HepG2 (cell line): ENCODE results near the gene CAMTA1. TPM values are rescaled to one million over a fixed set of nuclear protein-coding genes. Genes with fewer than 3 reads are reported as not detected.

Experiments used
- ATAC-seq: fragments of 200-7000 bp; cut with Tn5 transposase; 3 replicates; pipeline ENCODE4 v1.9.1; 2020; ENCODE audit warnings: mild to moderate bottlenecking, moderate library complexity
- BruUV-seq: library from RNA; stranded (reverse); fragments of 400-500 nt; replicated peaks from 2 replicates; lab custom pipeline; 2021; lab: Mats Ljungman, UMichigan
- CTCF ChIA-PET: fragments of 300-600 bp; formaldehyde crosslinking; extraction: SDS; loops from one replicate; lab custom pipeline; 2021; ENCODE audit warnings: low total read pairs, inconsistent platforms, low intra/inter-chr PET ratio; lab: Yijun Ruan, JAX
- POLR2A ChIA-PET: fragments of 350-600 bp; sonication (Branson Sonifier 250); formaldehyde crosslinking; loops from one replicate; lab custom pipeline; 2020; ENCODE audit warnings: antibody characterized with exemption, inconsistent platforms; lab: Yijun Ruan, JAX
- DNase-seq: peaks from one replicate; pipeline ENCODE4 v3.0.0-alpha.2; 2015; ENCODE audit warnings: low spot score
- FAIRE-seq: peaks from 3 replicates; lab custom pipeline; 2011; peaks lifted over from hg19 to GRCh38; lab: Jason Lieb, UNC
- H2AFZ ChIP-seq: one replicate; pipeline ENCODE4 v1.6.1; 2011; ENCODE audit warnings: low read length, inconsistent platforms
- H3K27ac ChIP-seq: fragments of 300-600 bp; 3 replicates; pipeline ENCODE4 v1.8.0; 2011; ENCODE audit warnings: mixed run types, mild to moderate bottlenecking, mixed read lengths, low read length, inconsistent platforms; ENCODE audit not compliant: insufficient read depth; ENCODE audit errors: extremely low read length
- H3K27me3 ChIP-seq, 2 experiments: fragments of 200-600 bp in 1 of 2; 2 replicates in 1 of 2; 3 replicates in 1 of 2; pipeline versions ENCODE4 v1.6.0 to v1.8.0; 2011; ENCODE audit warnings: low read length in 2 of 2, mild to moderate bottlenecking in 2 of 2, moderate library complexity in 2 of 2, inconsistent platforms in 1 of 2; ENCODE audit not compliant: insufficient read depth in 2 of 2, control insufficient read depth in 1 of 2
- H3K36me3 ChIP-seq, 2 experiments: fragments of 200-600 bp in 1 of 2; replicated peaks in 1 of 2; 2 replicates in 1 of 2; 3 replicates in 1 of 2; pipeline versions ENCODE4 v1.5.1 to v1.8.0; 2011; ENCODE audit warnings: low read length in 2 of 2, inconsistent platforms in 1 of 2; ENCODE audit not compliant: insufficient read depth in 2 of 2, control insufficient read depth in 1 of 2
- H3K4me1 ChIP-seq: 2 replicates; pipeline ENCODE4 v1.5.1; 2012; ENCODE audit warnings: low read length, inconsistent platforms; ENCODE audit not compliant: insufficient read depth
- H3K4me2 ChIP-seq: 2 replicates; pipeline ENCODE4 v1.6.0; 2011; ENCODE audit warnings: low read depth, low read length, inconsistent platforms
- H3K4me3 ChIP-seq, 3 experiments: fragments of 200-600 bp in 1 of 3; sonication (generic), shearing (Covaris generic) in 1 of 3; replicated peaks in 1 of 3; 2 replicates each; pipeline ENCODE4 v1.5.1; 2011 to 2016; ENCODE audit warnings: low read length in 3 of 3, inconsistent platforms in 2 of 3, low read depth in 2 of 3, mild to moderate bottlenecking in 2 of 3, control low read depth in 1 of 3, mixed read lengths in 1 of 3; ENCODE audit not compliant: insufficient read depth in 1 of 3
- H3K79me2 ChIP-seq: one replicate; pipeline ENCODE4 v1.6.1; 2011; ENCODE audit warnings: low read length, inconsistent platforms; ENCODE audit not compliant: insufficient read depth
- H3K9ac ChIP-seq: 2 replicates; pipeline ENCODE4 v1.6.0; 2011; ENCODE audit warnings: mild to moderate bottlenecking, low read depth, low read length, inconsistent platforms; ENCODE audit not compliant: insufficient read depth
- H3K9me3 ChIP-seq: 2 replicates; pipeline ENCODE4 v1.5.1; 2012; ENCODE audit warnings: mild to moderate bottlenecking, low read length
- H4K20me1 ChIP-seq: 2 replicates; pipeline ENCODE4 v1.6.0; 2011; ENCODE audit warnings: inconsistent platforms, mild to moderate bottlenecking, low read length, moderate library complexity; ENCODE audit not compliant: insufficient read depth
- ATF3 ChIP-seq: sonication (generic); formaldehyde crosslinking; IDR thresholded peaks from 2 replicates; pipeline ENCODE4 v1.4.0; 2020; ENCODE audit warnings: missing genetic modification reagents
- BORCS8-MEF2B ChIP-seq: sonication (generic); formaldehyde crosslinking; IDR thresholded peaks from 2 replicates; pipeline ENCODE4 v1.8.0; 2022; ENCODE audit warnings: mild to moderate bottlenecking, missing genetic modification reagents
- HHEX ChIP-seq: IDR thresholded peaks from 2 replicates; pipeline ENCODE4 v1.6.1; 2016; ENCODE audit warnings: control low read depth
- HMGA1 ChIP-seq: sonication (generic); formaldehyde crosslinking; conservative IDR thresholded peaks from 2 replicates; pipeline ENCODE4 v1.4.0; 2020; ENCODE audit warnings: missing genetic modification reagents
- IRX3 ChIP-seq: sonication (generic); formaldehyde crosslinking; IDR thresholded peaks from 2 replicates; pipeline ENCODE4 v1.8.1; 2023; ENCODE audit warnings: mild to moderate bottlenecking, low read depth, missing genetic modification reagents, borderline replicate concordance
- MYC ChIP-seq: sonication (generic); formaldehyde crosslinking; IDR thresholded peaks from 2 replicates; pipeline ENCODE4 v1.9.0; 2021; ENCODE audit warnings: missing genetic modification reagents, borderline replicate concordance
- NR2F6 ChIP-seq, 2 experiments: IDR thresholded peaks; 2 replicates each; pipeline ENCODE4 v1.6.1; 2016; ENCODE audit warnings: antibody characterized with exemption in 1 of 2, mild to moderate bottlenecking in 1 of 2
- SALL2 ChIP-seq: sonication (generic); formaldehyde crosslinking; IDR thresholded peaks from 2 replicates; pipeline ENCODE4 v1.8.1; 2023; ENCODE audit warnings: mild to moderate bottlenecking, missing genetic modification reagents, inconsistent platforms
- SOX6 ChIP-seq, 2 experiments: fragments of 450-650 bp in 1 of 2; sonication (generic) in 1 of 2; formaldehyde crosslinking in 1 of 2; IDR thresholded peaks; 2 replicates each; pipeline versions ENCODE4 v1.4.0 to v1.6.1; 2017 to 2020; ENCODE audit warnings: antibody characterized with exemption in 1 of 2, mild to moderate bottlenecking in 1 of 2, missing genetic modification reagents in 1 of 2
- WGBS: methylation state at CpG from one replicate; pipeline ENCODE4 v1.1.6; 2017; ENCODE audit warnings: low lambda C conversion rate; 5-methylcytosine and 5-hydroxymethylcytosine counted together
- in situ Hi-C: cut with HindIII; loops from 2 replicates; pipeline ENCODE4 v1.10.0; 2017; ENCODE audit warnings: low pct_unique_long_range_greater_than_20kb; ENCODE audit not compliant: extremely low pct_ligation_motif_present
- intact Hi-C: fragments of 100-400 bp; cut with micrococcal nuclease; formaldehyde crosslinking; loops from one replicate; pipeline ENCODE4 v1.10.0; 2022; ENCODE audit not compliant: unreplicated experiment
- polyA plus RNA-seq, 8 experiments: library from polyadenylated mRNA; depleted of rRNA in 3 of 8; stranded (reverse) in 7 of 8; unstranded in 1 of 8; fragments of >200 nt; fragmentation: Illumina TruSeq in 4 of 8; extraction: Trizol in 4 of 8; gene quantifications; 2 replicates each; pipeline versions ENCODE4 v1.2.1 to v1.2.3, GENCODE V29; 2011 to 2016; ENCODE audit warnings: low read depth in 4 of 8, missing spikeins in 1 of 8, mixed read lengths in 1 of 8; ENCODE audit not compliant: insufficient read depth in 1 of 8
- total RNA-seq, 5 experiments: library from RNA; depleted of rRNA; stranded (reverse); fragments of >200 nt; fragmentation: Illumina TruSeq; extraction: Trizol; gene quantifications; 2 replicates each; pipeline ENCODE4 v1.2.3, GENCODE V29; 2016; ENCODE audit warnings: low read depth in 1 of 5

CAMTA1 gene
- total and polyA plus RNA-seq, 2 of the 13 experiments (the other 11 are each of a cell fraction or from before 2014, with no cell fraction given) = 25.0 to 36.4 TPM

DNA sequence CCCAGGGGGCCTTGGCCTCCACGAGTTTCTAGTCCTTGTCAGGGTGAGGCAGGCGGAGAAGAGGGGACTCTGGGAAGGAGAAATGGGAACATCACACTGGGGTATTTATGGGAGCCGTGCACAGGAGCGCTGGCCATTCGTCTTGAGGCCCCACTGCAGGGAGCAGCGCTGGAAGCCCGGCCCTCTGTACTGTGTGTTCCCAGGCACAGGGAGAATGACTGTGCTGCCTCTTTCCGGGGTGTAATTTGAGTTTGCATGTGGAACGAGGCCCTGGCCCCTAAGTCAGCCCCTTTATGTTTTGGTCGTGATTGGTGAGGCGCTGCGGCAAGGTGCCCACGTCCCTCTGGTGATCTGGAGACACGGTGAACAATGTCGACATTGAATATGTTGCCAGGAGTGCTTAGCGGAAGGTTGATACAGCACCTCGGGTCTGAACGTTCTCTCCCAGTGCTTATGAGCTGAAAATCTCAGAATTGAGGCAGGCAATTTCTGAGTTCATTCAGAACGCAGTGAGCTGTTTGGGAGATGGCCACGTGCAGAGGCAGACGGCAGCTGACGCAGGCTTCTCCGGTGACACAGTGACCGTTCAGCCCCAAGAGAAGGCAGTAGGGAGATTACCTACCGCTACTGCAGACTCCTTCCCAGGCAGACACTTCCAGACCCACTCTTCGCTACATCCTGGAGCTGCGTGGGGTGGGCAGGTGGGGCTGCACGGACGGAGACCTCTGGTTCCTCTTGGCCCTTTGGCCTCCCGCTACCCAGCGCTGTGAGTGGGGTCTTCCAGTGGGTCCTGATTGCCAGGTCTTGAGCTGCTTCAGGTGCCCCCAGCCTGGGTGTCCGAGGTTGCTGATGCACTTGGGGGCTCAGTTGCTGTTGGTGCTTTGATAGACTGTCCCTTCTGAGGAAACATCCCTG lies 265.8 kb downstream of the CAMTA1 start:
- Histone ChIP-seq H3K4me3 (no peak overlapping the region), H2AFZ (no peak overlapping the region), H3K36me3 (no peaks in the 10 kb centered on the region), H4K20me1 (0 out of 2 replicates have a peak, but pooled peaks cover 8% of the 10 kb centered on the region), H3K4me2 (no peak overlapping the region), H3K27me3 (peaks cover 4 to 71% of the 10 kb centered on the region in 2 experiments; a peak in 4 of 5 replicates), H3K79me2 (no peaks in the 10 kb centered on the region), H3K27ac (no peak overlapping the region), H3K4me1 (no peaks in the 10 kb centered on the region), H3K9ac (no peak overlapping the region), H3K9me3 (no peaks in the 10 kb centered on the region)
- TF ChIP-seq SOX6 (IDR thresholded peaks at IDR 0.05) (no peak), SOX6 (CRISPR knock-in tag; IDR thresholded peaks at IDR 0.05) (no peak), ATF3 (CRISPR knock-in tag) (no peak), HMGA1 (CRISPR knock-in tag) (no peak), IRX3 (CRISPR knock-in tag) (no peak), HHEX (CRISPR knock-in tag) (no peak)
- ATAC-seq (no peak), FAIRE-seq (no peak), DNase-seq (no peak)
- in situ Hi-C loops (loop anchor here (25.0 kb wide), 1 partner anchor 586 kb away; no protein-coding TSS in a partner anchor), intact Hi-C loops (no loop called here)
- POLR2A ChIA-PET = no interaction called here
- 22% methylated on average over 18 of the region's 32 CpGs for WGBS
- CTCF ChIA-PET = no interaction called here
- BruUV-seq = no TSS peak

- H3K4me2 ChIP-seq = no peak overlapping the region
- H3K9ac ChIP-seq = no peak overlapping the region
- ATAC-seq (no peak), FAIRE-seq (no peak), DNase-seq (no peak)
- H2AFZ ChIP-seq = no peak overlapping the region
- no peaks in the 10 kb centered on the region for H3K4me1 ChIP-seq
- 0 out of 2 replicates have a peak, but pooled peaks cover 8% of the 10 kb centered on the region for H4K20me1 ChIP-seq
- 17% methylated on average over 10 of the region's 13 CpGs for WGBS
- H3K4me3 ChIP-seq = no peak overlapping the region
- BruUV-seq = no TSS peak
- no peaks in the 10 kb centered on the region for H3K9me3 ChIP-seq
- CTCF ChIA-PET = no interaction called here
- peaks cover 5 to 77% of the 10 kb centered on the region in 2 experiments; a peak in 4 of 5 replicates for H3K27me3 ChIP-seq
- intact Hi-C loops (no loop called here), in situ Hi-C loops (loop anchor here (25.0 kb wide), 1 partner anchor 585 kb away; no protein-coding TSS in a partner anchor)
- no peaks in the 10 kb centered on the region for H3K36me3 ChIP-seq
- H3K79me2 ChIP-seq = no peaks in the 10 kb centered on the region
- H3K27ac ChIP-seq = no peak overlapping the region
- POLR2A ChIA-PET = no interaction called here
- no peak for TF ChIP-seq MYC
- TF ChIP-seq NR2F6 (IDR thresholded peaks at IDR 0.05) = no peak
- TF ChIP-seq NR2F6 (CRISPR knock-in tag; IDR thresholded peaks at IDR 0.05) = no peak
- TF ChIP-seq SALL2 (CRISPR knock-in tag) = no peak
- no peak for TF ChIP-seq BORCS8-MEF2B (CRISPR knock-in tag)
These were observed 267.4 kb downstream of the CAMTA1 start for GRCh38 chr1:7052701-7053100.
